GM12878 (cell line): ENCODE measurements around the gene SMC3. TPM values are rescaled to one million over a fixed set of nuclear protein-coding genes. Genes with fewer than 3 reads are reported as not detected.

Source experiments
- ATAC-seq: fragments of 200-7000 bp; cut with Tn5 transposase; 3 replicates; pipeline ENCODE4 v1.9.1; 2020; ENCODE audit warnings: mild to moderate bottlenecking, moderate library complexity
- BruUV-seq: library from RNA; stranded (reverse); fragments of 400-500 nt; replicated peaks from 2 replicates; lab custom pipeline; 2021; lab: Mats Ljungman, UMichigan
- CTCF ChIA-PET: fragments of 300-600 bp; sonication (Branson Sonifier 250); formaldehyde crosslinking; extraction: SDS; loops from one replicate; lab custom pipeline; 2021; ENCODE audit warnings: inconsistent platforms; lab: Yijun Ruan, JAX
- POLR2A ChIA-PET: fragments of 350-600 bp; formaldehyde crosslinking; extraction: SDS; loops from one replicate; lab custom pipeline; 2021; ENCODE audit warnings: inconsistent platforms; lab: Charles Lee
- RAD21 ChIA-PET: fragments of 300-600 bp; sonication (Branson Sonifier 250); formaldehyde crosslinking; loops from one replicate; lab custom pipeline; 2023; ENCODE audit warnings: antibody characterized with exemption; ENCODE audit not compliant: unreplicated experiment; lab: Charles Lee
- SMC1A ChIA-PET: fragments of 300-600 bp; sonication (Branson Sonifier 250); formaldehyde crosslinking; loops from one replicate; lab custom pipeline; 2023; ENCODE audit not compliant: unreplicated experiment, uncharacterized antibody; lab: Charles Lee
- DNase-seq: peaks from one replicate; pipeline ENCODE4 v3.0.0-alpha.2; 2011; ENCODE audit warnings: low read depth, low spot score
- FAIRE-seq: peaks from 3 replicates; lab custom pipeline; 2011; peaks lifted over from hg19 to GRCh38; lab: Jason Lieb, UNC
- H2AFZ ChIP-seq: 2 replicates; pipeline ENCODE4 v1.6.0; 2011; ENCODE audit warnings: low read depth, low read length, control low read depth; ENCODE audit not compliant: control insufficient read depth
- H3K27ac ChIP-seq: 2 replicates; pipeline ENCODE4 v1.5.1; 2011; ENCODE audit warnings: control low read depth; ENCODE audit not compliant: control insufficient read depth, insufficient read depth
- H3K27me3 ChIP-seq, 2 experiments: replicated peaks in 1 of 2; 2 replicates each; pipeline versions ENCODE4 v1.6.0 to v1.6.1; 2011; ENCODE audit warnings: low read length in 1 of 2; ENCODE audit not compliant: control insufficient read depth in 2 of 2, insufficient read depth in 2 of 2
- H3K36me3 ChIP-seq, 2 experiments: 2 replicates each; pipeline ENCODE4 v1.5.1; 2011; ENCODE audit warnings: low read length in 1 of 2; ENCODE audit not compliant: control insufficient read depth in 2 of 2, insufficient read depth in 2 of 2
- H3K4me1 ChIP-seq: 2 replicates; pipeline ENCODE4 v1.6.1; 2011; ENCODE audit warnings: mild to moderate bottlenecking, low read length, moderate library complexity, mixed read lengths; ENCODE audit not compliant: control insufficient read depth, insufficient read depth
- H3K4me2 ChIP-seq: 2 replicates; pipeline ENCODE4 v1.6.0; 2011; ENCODE audit warnings: control low read depth; ENCODE audit not compliant: control insufficient read depth, insufficient read depth
- H3K4me3 ChIP-seq: fragments of 200-600 bp; sonication (generic); 2 replicates; pipeline ENCODE4 v1.5.1; 2016
- H3K79me2 ChIP-seq: 2 replicates; pipeline ENCODE4 v1.6.0; 2011; ENCODE audit warnings: low read length; ENCODE audit not compliant: control insufficient read depth, insufficient read depth
- H3K9ac ChIP-seq: 2 replicates; pipeline ENCODE4 v1.8.0; 2011; ENCODE audit warnings: low read length, control low read depth, mixed read lengths; ENCODE audit not compliant: control insufficient read depth, insufficient read depth
- H3K9me3 ChIP-seq: replicated peaks from 3 replicates; pipeline ENCODE4 v1.5.1; 2011; ENCODE audit warnings: mild to moderate bottlenecking, low read length; ENCODE audit not compliant: control insufficient read depth, insufficient read depth
- H4K20me1 ChIP-seq: 2 replicates; pipeline ENCODE4 v1.6.0; 2011; ENCODE audit not compliant: control insufficient read depth, insufficient read depth
- BCL11A ChIP-seq: IDR thresholded peaks from 2 replicates; pipeline ENCODE4 v1.6.1; 2011; ENCODE audit warnings: low read depth, low read length
- BRCA1 ChIP-seq: IDR thresholded peaks from 2 replicates; pipeline ENCODE4 v1.6.1; 2011; ENCODE audit warnings: low read depth, low read length, improper control_type of control experiment
- ELK1 ChIP-seq: IDR thresholded peaks from 2 replicates; pipeline ENCODE4 v1.6.1; 2012; ENCODE audit warnings: low read depth, low read length, improper control_type of control experiment
- HDGF ChIP-seq: fragments of 450-650 bp; IDR thresholded peaks from 2 replicates; pipeline ENCODE4 v1.6.1; 2016; ENCODE audit warnings: antibody characterized with exemption
- IKZF1 ChIP-seq: fragments of 450-650 bp; conservative IDR thresholded peaks from 2 replicates; pipeline ENCODE4 v1.6.1; 2017; ENCODE audit warnings: antibody characterized with exemption, mild to moderate bottlenecking
- KDM1A ChIP-seq: fragments of 200-600 bp; sonication (generic); IDR thresholded peaks from 2 replicates; pipeline ENCODE4 v1.6.1; 2016; ENCODE audit warnings: borderline replicate concordance
- NFYA ChIP-seq: IDR thresholded peaks from 2 replicates; pipeline ENCODE4 v1.6.1; 2011; ENCODE audit warnings: low read depth, mild to moderate bottlenecking, low read length, improper control_type of control experiment, borderline replicate concordance
- ZBTB4 ChIP-seq: fragments of 450-650 bp; formaldehyde crosslinking; IDR thresholded peaks from 2 replicates; pipeline ENCODE4 v1.4.0; 2022; ENCODE audit warnings: mild to moderate bottlenecking, moderate library complexity
- ZSCAN29 ChIP-seq: fragments of 450-650 bp; IDR thresholded peaks from 2 replicates; pipeline ENCODE4 v1.6.1; 2017; ENCODE audit warnings: mild to moderate bottlenecking, moderate library complexity
- WGBS: methylation state at CpG from one replicate; pipeline ENCODE4 v1.1.6; 2016; ENCODE audit warnings: low lambda C conversion rate; ENCODE audit not compliant: insufficient replicate concordance, insufficient coverage; ENCODE audit errors: missing lambda C conversion rate; 5-methylcytosine and 5-hydroxymethylcytosine counted together
- in situ Hi-C: fragments of 300-500 bp; cut with MboI; formaldehyde crosslinking; loops from 9 replicates; pipeline ENCODE4 v1.14.3; 2018; ENCODE audit warnings: mixed read lengths
- intact Hi-C: fragments of 100-400 bp; cut with micrococcal nuclease; formaldehyde crosslinking; loops from one replicate; pipeline ENCODE4 v1.14.2; 2022; ENCODE audit not compliant: unreplicated experiment
- polyA plus RNA-seq, 11 experiments: library from polyadenylated mRNA; depleted of rRNA in 4 of 11; unstranded in 6 of 11; stranded (reverse) in 5 of 11; fragments of >200 nt; fragmentation: Nextera tagmentation in 4 of 11; fragmentation: Illumina TruSeq in 1 of 11; extraction: Ambion mirVana in 4 of 11; extraction: Trizol in 1 of 11; gene quantifications; 1 replicate in 1 of 11; 2 replicates in 10 of 11; pipeline versions ENCODE4 v1.2.1 to v1.2.3, GENCODE V29; 2011 to 2016; ENCODE audit warnings: inconsistent platforms in 2 of 11, missing spikeins in 2 of 11, low read depth in 1 of 11
- total RNA-seq, 4 experiments: library from RNA; depleted of rRNA in 3 of 4; stranded (reverse); fragments of >200 nt in 3 of 4; fragmentation: Illumina TruSeq in 1 of 4; extraction: Trizol in 1 of 4; gene quantifications; 2 replicates each; pipeline versions ENCODE4 v1.2.1 to v1.2.3, GENCODE V29; 2013 to 2021

SMC3 gene
- total and polyA plus RNA-seq, 10 of the 15 experiments (the other 5 are each of a cell fraction or from before 2014, with no cell fraction given), result 30.4 to 123 (median 48.3) TPM

- no TSS peak for BruUV-seq
- Histone ChIP-seq H4K20me1 (no peaks in the 10 kb centered on the region), H3K79me2 (no peaks in the 10 kb centered on the region), H3K9me3 (no peaks in the 10 kb centered on the region), H3K4me3 (no peak overlapping the region), H3K27ac (no peak overlapping the region), H3K27me3 (no peaks in the 10 kb centered on the region), H2AFZ (no peak overlapping the region), H3K4me1 (peaks cover 16% of the 10 kb centered on the region), H3K36me3 (no peaks in the 10 kb centered on the region), H3K4me2 (no peak overlapping the region), H3K9ac (no peak overlapping the region)
- ChIA-PET CTCF (interaction anchor here (1.2 kb wide), 1 partner anchor 20 kb away, joined by 3 read pairs; no protein-coding TSS in a partner anchor), SMC1A (no interaction called here), RAD21 (no interaction called here), POLR2A (no interaction called here)
- no peak for TF ChIP-seq NFYA
- TF ChIP-seq ZBTB4 (CRISPR knock-in tag), result no peak
- no peak for TF ChIP-seq IKZF1
- TF ChIP-seq BCL11A, result no peak
- no peak for TF ChIP-seq ZSCAN29
- no peak for TF ChIP-seq HDGF
- no peak for TF ChIP-seq KDM1A
- TF ChIP-seq BRCA1, result no peak
- TF ChIP-seq ELK1, result no peak
- WGBS, result 48% methylated on average over 2 of the region's 2 CpGs
- ATAC-seq (no peak), FAIRE-seq (no peak), DNase-seq (no peak)
- in situ Hi-C loops (no loop called here), intact Hi-C loops (no loop called here)
These were observed 42.6 kb upstream of the SMC3 start for GRCh38 chr10:110524859-110525232.
